Measurements from ENCODE around the gene PRX.
A peak's percentile ranks its signal among the peaks of the same experiment; 100 is the strongest.

The PRX gene, protein sequence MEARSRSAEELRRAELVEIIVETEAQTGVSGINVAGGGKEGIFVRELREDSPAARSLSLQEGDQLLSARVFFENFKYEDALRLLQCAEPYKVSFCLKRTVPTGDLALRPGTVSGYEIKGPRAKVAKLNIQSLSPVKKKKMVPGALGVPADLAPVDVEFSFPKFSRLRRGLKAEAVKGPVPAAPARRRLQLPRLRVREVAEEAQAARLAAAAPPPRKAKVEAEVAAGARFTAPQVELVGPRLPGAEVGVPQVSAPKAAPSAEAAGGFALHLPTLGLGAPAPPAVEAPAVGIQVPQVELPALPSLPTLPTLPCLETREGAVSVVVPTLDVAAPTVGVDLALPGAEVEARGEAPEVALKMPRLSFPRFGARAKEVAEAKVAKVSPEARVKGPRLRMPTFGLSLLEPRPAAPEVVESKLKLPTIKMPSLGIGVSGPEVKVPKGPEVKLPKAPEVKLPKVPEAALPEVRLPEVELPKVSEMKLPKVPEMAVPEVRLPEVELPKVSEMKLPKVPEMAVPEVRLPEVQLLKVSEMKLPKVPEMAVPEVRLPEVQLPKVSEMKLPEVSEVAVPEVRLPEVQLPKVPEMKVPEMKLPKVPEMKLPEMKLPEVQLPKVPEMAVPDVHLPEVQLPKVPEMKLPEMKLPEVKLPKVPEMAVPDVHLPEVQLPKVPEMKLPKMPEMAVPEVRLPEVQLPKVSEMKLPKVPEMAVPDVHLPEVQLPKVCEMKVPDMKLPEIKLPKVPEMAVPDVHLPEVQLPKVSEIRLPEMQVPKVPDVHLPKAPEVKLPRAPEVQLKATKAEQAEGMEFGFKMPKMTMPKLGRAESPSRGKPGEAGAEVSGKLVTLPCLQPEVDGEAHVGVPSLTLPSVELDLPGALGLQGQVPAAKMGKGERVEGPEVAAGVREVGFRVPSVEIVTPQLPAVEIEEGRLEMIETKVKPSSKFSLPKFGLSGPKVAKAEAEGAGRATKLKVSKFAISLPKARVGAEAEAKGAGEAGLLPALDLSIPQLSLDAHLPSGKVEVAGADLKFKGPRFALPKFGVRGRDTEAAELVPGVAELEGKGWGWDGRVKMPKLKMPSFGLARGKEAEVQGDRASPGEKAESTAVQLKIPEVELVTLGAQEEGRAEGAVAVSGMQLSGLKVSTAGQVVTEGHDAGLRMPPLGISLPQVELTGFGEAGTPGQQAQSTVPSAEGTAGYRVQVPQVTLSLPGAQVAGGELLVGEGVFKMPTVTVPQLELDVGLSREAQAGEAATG (N-terminal part only)

DNA sequence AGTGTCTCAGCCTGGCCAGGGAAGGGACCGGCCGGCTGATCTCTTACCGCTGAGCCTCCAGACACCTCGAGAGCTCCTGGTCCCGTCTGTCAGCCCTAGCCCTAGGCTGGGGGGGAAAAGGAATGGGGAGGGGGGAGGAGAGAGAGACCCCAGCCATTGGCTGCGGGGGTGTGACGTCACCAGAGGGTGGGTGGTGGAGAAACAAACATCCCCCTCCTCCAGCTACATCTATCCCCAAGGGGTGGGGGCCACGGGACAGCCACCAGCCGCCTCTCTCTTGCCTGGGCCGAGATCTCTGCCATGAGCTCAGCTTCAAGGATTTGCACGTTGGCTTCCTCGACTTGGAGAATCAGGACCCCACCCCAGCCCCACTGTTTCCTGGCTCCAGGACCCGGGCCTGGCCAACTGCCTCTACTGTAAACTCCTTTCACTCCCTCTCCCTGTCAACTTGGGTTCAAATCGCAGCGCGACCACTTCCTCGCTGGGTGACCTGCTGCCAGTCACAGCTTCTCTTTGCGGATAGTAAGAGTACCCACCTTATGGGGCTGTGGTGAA lies at the start of gene PRX:
PRX (minus strand) TSS at position 88 of the 555 bp plus-strand sequence. CDS start 5,446 bp downstream, outside the sequence.
- DNase-seq (ENCODE audit: low read depth) = no peak

DNA sequence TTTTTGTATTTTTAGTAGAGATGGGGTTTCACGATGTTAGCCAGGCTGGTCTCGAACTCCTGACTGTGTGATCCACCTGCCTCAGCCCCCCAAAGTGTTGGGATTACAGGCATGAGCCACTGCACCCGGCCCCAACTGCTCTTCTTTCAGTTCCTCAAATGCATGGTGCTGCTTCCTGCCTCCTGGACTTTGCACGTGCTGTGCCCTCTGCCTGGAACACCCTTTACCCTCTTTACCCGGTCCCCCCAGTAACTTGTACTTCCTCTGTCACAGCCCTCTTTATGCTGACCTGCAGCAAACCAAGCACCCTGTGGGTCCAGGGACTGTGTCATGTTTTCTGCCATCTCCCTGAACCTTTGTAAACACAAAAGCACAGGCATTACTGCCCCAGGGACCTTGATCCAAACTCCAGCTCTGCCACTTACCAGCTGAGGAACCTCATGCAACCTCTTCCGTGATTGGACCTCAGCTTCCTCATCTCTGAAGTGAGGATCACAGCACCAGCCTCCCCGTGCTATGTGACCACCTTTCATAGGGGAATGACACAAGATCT lies 48.6 kb upstream of the PRX start:
- no peak for DNase-seq (ENCODE audit: low read depth)

DNA sequence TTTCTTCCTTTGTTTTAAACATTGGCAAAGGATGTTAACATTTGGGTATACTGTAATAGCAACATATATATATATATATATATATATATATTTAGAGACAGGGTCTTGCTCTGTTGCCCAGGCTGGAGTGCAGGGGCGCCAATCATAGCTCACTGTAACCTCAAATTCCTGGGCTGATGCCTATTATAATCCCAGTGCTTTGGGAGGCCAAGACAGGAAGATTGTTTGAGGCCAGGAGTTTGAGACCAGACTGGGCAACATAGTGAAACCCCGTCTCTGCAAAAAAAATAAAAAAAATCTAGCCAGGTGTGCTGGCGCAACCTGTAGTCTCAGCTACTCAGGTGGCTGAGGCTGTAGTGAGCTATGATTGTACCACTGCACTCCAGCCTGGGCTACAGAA lies 47.0 kb upstream of the PRX start:
- DNase-seq (ENCODE audit: low read depth) = no peak

DNA sequence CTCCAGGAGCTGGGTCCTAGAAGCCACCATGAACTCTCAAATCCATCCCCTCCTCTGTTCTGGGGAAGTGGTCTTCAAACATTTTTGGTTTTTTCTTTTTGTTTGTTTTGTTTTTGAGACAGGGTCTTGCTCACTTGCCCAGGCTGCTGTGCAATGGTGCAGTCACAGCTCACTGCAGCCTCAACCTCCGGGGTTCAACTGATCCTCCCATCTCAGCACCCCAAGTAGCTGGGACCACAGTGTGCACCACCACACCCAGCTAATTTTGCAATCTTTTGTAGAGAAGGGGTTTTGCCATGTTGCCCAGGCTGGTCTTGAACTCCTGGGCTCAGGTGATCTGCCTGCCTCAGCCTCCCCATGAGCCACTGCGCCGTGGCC lies 45.4 kb upstream of the PRX start:
- DNase-seq (ENCODE audit: low read depth) = no peak

DNA sequence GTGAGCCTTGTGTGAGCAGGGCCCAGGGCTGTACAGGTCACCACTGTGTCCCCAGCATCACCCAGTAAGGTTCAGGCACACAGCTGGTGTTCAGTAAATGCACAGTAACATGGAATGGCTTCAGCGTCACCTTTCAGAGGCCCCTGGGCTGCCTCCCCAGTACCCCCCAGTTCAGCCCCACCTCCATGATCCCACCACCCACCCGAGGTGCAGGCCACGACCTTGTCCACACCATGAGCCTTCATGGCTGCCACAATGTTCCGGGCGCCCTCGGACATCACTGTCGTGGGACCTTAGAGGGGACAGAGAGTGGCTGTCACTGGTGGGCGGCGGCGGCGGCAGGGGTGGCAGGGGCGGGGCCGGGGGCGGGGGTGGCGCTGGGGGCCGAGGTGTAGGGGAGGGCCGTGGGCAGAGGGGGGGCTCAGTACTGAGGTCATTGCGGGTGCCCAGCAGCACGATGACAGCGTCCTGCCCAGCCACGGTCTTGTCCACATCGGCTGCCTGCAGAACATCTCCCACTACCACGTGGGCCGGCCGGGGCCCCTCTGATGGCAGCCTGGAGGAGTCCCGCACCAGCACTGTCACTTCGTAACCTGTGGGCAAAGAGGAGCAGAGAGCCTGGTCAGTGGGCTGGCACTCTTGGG lies 44.9 kb upstream of the PRX start:
- DNase-seq (ENCODE audit: low read depth) = no peak

DNA sequence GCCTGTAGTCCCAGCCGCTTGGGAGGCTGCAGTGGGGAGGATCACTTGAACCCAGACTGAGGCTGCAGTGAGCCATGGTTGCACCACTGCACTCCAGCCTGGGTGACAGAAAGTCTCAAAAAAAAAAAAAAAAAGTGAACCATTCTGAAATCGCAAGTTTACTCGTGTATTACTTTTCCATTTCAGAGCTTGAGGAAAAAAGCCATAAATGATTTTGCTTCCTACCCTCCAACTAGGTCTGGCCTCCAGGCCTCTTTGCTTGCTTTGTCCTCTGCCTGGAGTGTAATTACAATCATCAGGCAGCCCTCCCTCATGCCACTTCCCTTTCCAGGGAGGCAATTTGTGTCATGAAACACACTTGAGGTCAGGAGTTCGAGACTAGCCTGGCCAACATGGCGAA lies 43.9 kb upstream of the PRX start:
- DNase-seq (ENCODE audit: low read depth) = no peak

DNA sequence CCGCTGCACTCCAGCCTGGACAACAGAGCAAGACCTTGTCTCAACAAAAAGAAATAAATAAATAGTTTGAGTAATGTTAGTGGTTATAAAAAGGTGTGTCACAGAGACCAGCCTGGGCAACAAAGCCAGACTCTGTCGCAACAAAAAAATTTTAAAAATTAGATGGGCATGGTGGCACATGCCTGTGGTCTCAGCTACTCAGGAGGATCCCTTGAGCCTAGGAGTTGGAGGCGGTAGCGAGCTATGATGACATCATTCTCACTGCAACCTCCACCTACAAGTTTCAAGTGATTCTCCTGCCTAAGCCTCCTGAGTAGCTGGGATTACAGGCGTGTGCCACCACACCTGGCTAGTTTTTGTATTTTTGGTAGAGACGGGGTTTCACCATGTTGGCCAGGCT lies 40.8 kb upstream of the PRX start:
- peak; percentile 50 for DNase-seq (ENCODE audit: low read depth)

DNA sequence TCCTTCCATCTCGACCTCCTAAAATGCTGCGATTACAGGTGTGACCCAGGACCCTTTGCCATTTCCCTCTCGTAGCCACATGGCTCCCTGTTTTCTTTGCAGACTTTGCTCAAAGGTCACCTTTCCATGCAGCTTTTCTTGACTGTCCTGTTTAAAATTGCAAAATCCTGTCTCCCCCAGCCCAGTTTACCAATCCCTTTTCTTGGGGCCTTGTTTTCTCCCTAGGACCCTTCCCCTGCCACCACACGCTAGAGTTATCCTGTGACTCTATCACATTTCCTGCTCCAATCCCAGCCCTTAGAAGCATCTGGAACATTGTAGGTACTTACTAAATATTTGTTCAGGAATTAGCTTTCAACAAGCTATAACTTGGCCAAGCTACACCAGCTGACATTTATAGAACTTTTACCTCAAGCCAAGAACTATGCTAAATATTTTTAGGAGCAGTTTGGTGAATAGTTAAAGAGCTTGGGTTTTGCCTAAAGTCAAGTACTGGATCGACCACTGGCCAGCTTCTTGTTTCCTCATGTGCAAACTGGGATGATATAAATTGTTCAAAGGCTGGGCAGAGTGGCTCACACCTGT lies 40.1 kb upstream of the PRX start:
- DNase-seq (ENCODE audit: low read depth) = no peak

DNA sequence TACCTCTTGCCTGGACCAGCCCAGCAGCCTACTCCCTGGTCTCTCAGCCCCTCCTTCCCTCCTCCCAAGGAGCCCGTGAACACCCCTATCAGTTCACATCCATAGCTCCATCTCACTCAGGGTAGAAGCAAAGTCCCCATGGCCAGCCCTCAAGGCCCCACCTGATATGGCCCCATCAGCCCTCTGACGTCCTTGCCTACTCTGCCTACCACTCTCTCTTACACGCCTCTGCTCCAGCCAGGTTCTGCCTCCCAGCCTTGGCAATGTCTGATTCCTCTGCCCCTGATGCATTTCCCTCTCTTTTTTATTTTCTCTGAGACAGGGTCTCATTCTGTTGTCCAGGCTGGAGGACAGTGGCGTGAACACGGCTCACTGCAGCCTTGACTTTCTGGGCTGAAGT lies 38.8 kb upstream of the PRX start:
- no peak for DNase-seq (ENCODE audit: low read depth)

DNA sequence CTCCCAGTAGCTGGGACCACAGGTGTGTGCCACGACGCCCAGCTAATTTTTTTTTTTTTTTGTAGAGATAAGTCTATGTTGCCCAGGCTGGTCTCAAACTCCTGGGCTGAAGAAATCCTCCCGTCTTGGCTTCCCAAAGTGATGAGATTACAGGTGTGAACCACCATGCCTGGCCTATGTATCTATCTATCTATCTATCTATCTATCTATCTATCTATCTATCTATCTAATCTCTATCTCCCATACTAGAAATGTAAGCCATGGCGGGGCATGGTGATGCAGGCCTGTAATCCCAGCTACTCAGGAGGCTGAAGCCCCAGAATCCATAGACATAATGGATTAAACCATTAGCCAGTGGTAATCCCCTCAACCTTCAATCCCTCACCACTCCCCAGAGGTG lies 37.5 kb upstream of the PRX start:
- no peak for DNase-seq (ENCODE audit: low read depth)

DNA sequence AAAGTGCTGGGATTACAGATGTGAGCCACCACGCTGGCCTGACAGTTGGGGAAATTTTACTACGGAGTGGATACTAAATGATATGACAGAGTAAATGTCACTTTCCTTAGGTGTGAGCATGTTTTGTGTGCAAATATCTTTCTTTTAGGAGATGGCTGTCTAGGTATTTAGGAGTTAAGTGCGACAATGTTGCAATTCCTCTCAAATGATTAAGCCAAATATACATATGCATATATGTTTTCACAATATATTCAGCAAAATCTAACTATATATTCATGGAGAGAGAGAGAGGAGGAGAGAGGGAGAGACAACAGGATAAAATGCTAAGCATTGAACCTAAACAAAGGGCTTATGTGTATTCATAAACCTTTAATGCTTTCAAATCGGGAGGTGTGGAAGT lies 36.3 kb upstream of the PRX start:
- DNase-seq (ENCODE audit: low read depth) = no peak

DNA sequence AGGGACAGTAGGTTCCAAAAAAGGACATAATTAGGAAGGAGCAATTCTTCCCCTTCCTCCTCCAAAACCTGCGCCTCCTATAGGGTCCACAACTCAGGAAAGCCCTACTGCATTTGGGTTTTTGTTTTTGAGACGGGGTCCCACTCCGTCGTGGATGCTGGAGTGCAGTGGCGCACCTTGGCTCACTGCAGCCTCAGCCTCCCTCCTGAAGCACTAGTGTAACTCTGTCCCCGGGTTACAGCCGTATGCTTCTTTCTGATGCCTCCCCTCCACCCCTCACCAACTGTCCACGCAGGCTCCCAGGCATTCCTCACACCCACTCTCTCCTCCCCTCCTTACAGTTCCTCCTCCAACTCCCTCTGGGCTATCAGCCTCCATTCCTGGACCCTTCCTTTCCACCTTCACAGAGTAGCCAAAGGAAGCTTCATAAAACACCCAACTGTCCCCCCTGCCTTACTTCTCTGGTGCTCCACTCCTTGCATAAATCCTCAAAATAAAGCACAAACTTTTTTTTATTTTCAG lies 33.1 kb upstream of the PRX start:
- no peak for DNase-seq (ENCODE audit: low read depth)

DNA sequence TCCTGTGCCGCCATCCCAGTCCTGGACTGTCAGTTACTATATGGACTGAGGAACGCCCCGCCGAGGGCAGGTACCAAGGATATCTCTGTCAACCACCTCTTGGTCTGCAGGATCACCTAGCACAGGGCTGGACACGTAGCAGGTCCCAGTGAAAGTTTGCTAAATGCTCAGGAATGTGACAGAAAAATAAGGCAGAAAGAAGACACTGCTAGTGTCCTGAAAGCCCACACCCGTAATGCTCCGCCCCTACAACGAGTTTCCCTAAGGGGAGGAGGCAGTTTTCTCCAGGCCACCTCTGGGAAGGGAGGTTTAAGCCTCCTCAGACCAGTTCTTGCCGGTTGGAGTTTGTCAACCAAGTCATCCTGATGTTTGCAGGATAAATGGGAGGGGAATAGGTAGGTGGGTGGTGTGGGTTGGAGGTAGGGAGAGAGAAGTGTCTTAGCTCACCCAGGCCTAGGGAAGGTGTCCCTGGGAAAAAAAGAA lies 32.6 kb upstream of the PRX start:
- DNase-seq (ENCODE audit: low read depth) = peak; percentile 48

DNA sequence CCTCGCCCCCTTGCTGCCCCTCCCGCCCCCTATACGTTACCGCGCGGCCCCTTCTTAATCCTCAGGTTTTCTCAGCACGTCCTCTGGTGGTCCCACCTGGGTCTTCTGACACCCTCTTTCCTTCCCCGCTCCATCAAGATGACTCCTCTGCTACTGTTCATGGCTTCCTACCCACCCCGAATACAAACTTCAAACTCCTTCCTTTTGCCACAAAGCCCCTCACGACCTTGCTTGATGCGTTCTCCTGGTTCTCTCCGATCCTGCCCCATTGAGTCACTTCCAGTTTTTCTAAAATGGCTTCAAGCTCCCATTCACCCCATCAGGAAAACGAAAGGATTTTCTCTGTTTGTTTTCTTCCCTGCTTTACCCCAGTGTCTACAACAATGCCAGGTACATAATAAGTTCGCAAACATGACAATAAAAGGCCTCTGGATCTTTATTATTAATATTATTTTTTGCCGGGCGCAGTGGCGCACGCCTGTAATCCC lies 31.7 kb upstream of the PRX start:
- no peak for DNase-seq (ENCODE audit: low read depth)

DNA sequence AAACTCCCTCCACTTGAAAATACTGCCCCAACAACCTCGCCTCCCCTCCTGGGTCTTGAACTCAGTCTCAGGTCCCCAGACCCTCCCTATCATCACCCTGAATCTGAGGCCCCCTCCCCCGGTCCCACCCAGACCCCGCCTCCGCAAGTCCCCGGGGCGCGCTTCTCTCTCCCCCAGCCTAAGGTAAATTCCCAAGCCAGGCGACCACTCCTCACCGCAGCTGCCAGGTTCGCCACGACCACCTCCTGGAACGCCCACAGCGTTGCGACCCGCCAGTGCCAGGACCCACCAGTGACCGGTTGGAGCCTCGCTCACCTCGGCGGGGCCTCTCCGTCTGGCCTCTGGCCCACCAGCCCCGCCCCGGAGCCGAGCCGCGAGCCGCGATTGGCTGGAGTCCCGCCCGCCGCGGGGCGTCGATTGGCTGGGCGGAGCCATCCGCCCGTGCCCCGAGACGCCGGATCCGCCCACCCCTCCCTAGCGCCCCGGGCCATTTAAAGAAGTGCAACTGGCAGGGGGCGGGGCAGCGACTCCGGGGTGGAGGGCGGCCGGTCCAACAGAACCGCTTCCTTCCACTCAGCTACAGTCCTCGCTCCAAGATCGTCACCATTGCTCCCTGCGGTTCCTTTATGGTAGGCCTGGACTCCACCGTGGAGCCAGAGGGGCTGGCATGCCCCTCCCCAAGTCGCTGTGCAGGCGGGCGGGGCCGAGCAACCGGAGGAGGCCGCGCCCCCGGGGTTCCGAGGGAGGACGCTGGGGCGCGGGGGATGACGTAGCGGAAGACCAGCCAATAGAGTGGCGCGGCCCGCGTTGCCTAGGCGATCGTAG lies 31.0 kb upstream of the PRX start, which contains the start of gene SERTAD3:
SERTAD3 (minus strand) TSS at position 336 of the 825 bp plus-strand sequence. CDS start 2,255 bp downstream, outside the sequence.
- DNase-seq (ENCODE audit: low read depth) = peak; percentile 94

DNA sequence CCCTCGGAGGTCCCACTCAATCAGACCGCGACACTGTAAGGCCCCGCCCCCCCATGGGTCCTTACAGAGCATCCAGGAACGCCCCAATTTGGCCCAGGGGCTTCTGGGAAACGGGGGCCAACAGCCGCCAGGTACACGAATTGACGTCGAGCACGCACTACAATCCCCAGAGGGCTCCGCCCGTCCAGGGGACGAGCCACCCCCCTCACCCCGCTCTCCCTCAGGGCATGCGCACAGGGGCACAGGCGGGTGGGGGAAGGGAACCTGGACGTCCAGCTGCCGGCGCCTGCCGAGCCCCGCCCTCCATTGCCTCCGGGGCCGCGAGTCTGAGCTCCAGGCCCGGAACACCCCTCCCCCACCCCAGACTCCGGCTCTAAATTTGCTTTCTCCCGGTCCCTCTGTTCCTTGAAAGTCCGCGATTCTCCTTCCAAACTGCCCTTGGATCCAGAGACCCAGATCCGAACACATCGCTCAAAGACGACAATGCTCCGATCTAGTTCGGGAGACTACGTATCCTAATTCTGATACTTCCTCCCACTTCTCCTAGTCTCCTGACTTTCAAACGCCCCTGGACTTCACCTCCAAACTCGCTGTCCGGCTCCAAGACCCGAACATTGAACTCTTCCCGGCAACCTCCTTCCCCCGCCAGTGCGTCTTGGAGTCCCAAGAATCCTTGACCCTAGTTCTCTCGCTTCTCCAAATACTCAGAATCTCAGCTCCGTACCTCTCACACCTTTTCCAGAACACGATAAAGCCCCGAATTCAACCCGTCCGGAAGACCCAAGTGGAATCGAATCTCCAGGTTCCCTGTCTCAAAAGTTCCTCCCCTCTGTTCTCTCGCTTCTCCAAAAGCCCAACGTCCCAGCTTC lies 30.2 kb upstream of the PRX start:
- peak; percentile 100 for DNase-seq (ENCODE audit: low read depth)

DNA sequence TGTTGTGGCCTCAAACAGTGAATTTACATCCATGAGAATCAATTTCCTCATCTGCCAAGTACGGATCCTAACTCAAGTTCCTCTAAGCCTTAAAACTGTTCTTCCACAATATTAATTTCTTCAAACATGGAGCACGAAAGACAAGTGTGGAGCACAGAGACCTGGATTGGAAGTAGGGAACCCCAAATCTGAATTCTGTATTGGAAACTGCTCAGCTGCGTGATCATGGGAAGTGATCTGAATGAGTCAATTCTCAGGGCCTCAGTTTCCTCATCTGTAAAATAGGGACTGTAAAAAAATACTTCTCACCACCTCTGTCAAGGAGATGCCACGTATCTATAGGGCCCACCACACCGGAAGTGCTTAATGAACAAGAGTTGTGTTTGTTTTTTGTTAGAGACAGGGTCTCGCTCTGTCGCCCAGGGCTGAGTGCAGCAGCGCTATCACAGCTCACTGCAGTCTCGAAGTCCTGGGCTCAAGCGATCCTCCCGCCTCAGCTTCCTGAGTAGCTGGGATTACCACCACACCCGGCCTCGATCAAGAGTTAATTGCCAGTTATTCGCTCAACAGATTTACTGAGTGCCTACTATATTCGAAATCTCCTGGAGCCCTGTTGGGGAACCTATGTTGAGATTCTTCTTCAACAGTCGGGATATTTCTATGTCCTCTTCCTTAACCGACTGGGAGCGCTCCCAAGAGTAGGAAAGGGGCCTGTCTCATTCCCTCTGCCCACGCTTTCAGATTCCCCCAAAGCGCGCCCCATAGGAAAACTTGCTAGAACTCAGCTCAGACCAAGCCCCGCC lies 29.4 kb upstream of the PRX start:
- no peak for DNase-seq (ENCODE audit: low read depth)

Data from EH (cell line).